Activated CD4-positive, alpha-beta T cell treated with anti-CD3 and anti-CD28 coated beads for 4 hours (primary cell): ENCODE measurements around the gene SSR3.
"Not testable (repeated sequence)": the region's sequence is repeated elsewhere in the genome, so short reads cannot be mapped to it uniquely, and the experiment has no call there.

Experiments
- DNase-seq, 2 donors: peaks; one replicate each; pipeline ENCODE4 v3.0.0-alpha.2; 2020

SSR3 gene

GRCh38 chr3:156575641-156576040, 20.7 kb upstream of the SSR3 start:
- no peak for DNase-seq

- not testable (repeated sequence) for DNase-seq
These were observed 15.0 kb upstream of the SSR3 start for GRCh38 chr3:156569881-156570280.

GRCh38 chr3:156569016-156569415, 14.1 kb upstream of the SSR3 start:
- not testable (repeated sequence) for DNase-seq

- no peak for DNase-seq
These were observed 9.2 kb upstream of the SSR3 start for GRCh38 chr3:156563900-156564682.

GRCh38 chr3:156562486-156562885, 7.6 kb upstream of the SSR3 start:
- DNase-seq = not testable (repeated sequence)

- no peak for DNase-seq
These were observed 6.6 kb upstream of the SSR3 start for GRCh38 chr3:156561533-156561932.

- DNase-seq = no peak
These were observed 4.4 kb upstream of the SSR3 start for GRCh38 chr3:156559321-156559720.

GRCh38 chr3:156558389-156558788, 3.5 kb upstream of the SSR3 start:
- DNase-seq = no peak

- DNase-seq = no peak
These were observed 439 bp downstream of the SSR3 start for GRCh38 chr3:156554515-156554841.

- DNase-seq = no peak
These were observed 1.1 kb downstream of the SSR3 start for GRCh38 chr3:156553705-156554356.

- no peak for DNase-seq
These were observed 1.9 kb downstream of the SSR3 start for GRCh38 chr3:156552973-156553372.

- DNase-seq = no peak
These were observed 3.2 kb downstream of the SSR3 start for GRCh38 chr3:156551746-156552145.

GRCh38 chr3:156551261-156551660, 3.7 kb downstream of the SSR3 start:
- no peak for DNase-seq

- DNase-seq = no peak
These were observed 6.0 kb downstream of the SSR3 start for GRCh38 chr3:156548902-156549301.

GRCh38 chr3:156548041-156548687, 6.8 kb downstream of the SSR3 start:
- no peak for DNase-seq

GRCh38 chr3:156547637-156548036, 7.3 kb downstream of the SSR3 start:
- no peak for DNase-seq

- no peak for DNase-seq
These were observed 11.8 kb downstream of the SSR3 start for GRCh38 chr3:156543043-156543555.

GRCh38 chr3:156542101-156543042, 12.5 kb downstream of the SSR3 start:
- DNase-seq = no peak

- DNase-seq = no peak
These were observed 15.1 kb downstream of the SSR3 start for GRCh38 chr3:156539802-156540201.

- DNase-seq = no peak
These were observed 15.9 kb downstream of the SSR3 start for GRCh38 chr3:156539051-156539450.

GRCh38 chr3:156536524-156537316, 18.2 kb downstream of the SSR3 start:
- DNase-seq = no peak

- DNase-seq = no peak
These were observed 19.1 kb downstream of the SSR3 start for GRCh38 chr3:156535798-156536197.
